SK-N-SH treated with all-trans-retinoic acid at 6 μM for 48 hours (cell line): Measurements from ENCODE around the gene CELF4.

Experiments used
- ATAC-seq: fragments of 200-7000 bp; cut with Tn5 transposase; 3 replicates; pipeline ENCODE4 v1.9.1; 2020; ENCODE audit warnings: mild to moderate bottlenecking, moderate library complexity
- BACH2 ChIP-seq: fragments of 250-450 bp; sonication (Bioruptor Pico); IDR thresholded peaks from 2 replicates; pipeline ENCODE4 v1.9.0; 2021; ENCODE audit warnings: mild to moderate bottlenecking, borderline replicate concordance
- CSDC2 ChIP-seq: fragments of 250-450 bp; sonication (Bioruptor Pico); IDR thresholded peaks from 2 replicates; pipeline ENCODE4 v1.5.0; 2020; ENCODE audit warnings: mild to moderate bottlenecking, moderate library complexity
- ESRRG ChIP-seq: fragments of 250-450 bp; sonication (Bioruptor Pico); IDR thresholded peaks from 2 replicates; pipeline ENCODE4 v1.6.1; 2021; ENCODE audit warnings: mild to moderate bottlenecking
- ISL1 ChIP-seq: fragments of 250-450 bp; sonication (Bioruptor Pico); IDR thresholded peaks from 2 replicates; pipeline ENCODE4 v2.1.2; 2022; ENCODE audit warnings: mild to moderate bottlenecking, moderate library complexity
- PATZ1 ChIP-seq: fragments of 250-450 bp; sonication (Bioruptor Pico); IDR thresholded peaks from 2 replicates; pipeline ENCODE4 v1.8.0; 2020; ENCODE audit warnings: mild to moderate bottlenecking, moderate library complexity, borderline replicate concordance
- PPARA ChIP-seq: fragments of 250-450 bp; sonication (Bioruptor Pico); IDR thresholded peaks from 2 replicates; pipeline ENCODE4 v1.5.0; 2020; ENCODE audit warnings: mild to moderate bottlenecking, borderline replicate concordance
- RARB ChIP-seq: fragments of 250-450 bp; sonication (Bioruptor Pico); IDR thresholded peaks from 2 replicates; pipeline ENCODE4 v1.8.0; 2021; ENCODE audit warnings: mild to moderate bottlenecking, moderate library complexity
- SNAI2 ChIP-seq: fragments of 250-450 bp; sonication (Bioruptor Pico); IDR thresholded peaks from 2 replicates; pipeline ENCODE4 v1.5.0; 2020; ENCODE audit warnings: mild to moderate bottlenecking, moderate library complexity
- TCF4 ChIP-seq: fragments of 250-450 bp; sonication (Bioruptor Pico); IDR thresholded peaks from 2 replicates; pipeline ENCODE4 v1.8.0; 2021; ENCODE audit warnings: mild to moderate bottlenecking, moderate library complexity, borderline replicate concordance
- TOX ChIP-seq: fragments of 250-450 bp; sonication (Bioruptor Pico); IDR thresholded peaks from 2 replicates; pipeline ENCODE4 v1.8.0; 2021; ENCODE audit warnings: mild to moderate bottlenecking, moderate library complexity, borderline replicate concordance
- ZC3H10 ChIP-seq: fragments of 250-450 bp; sonication (Bioruptor Pico); IDR thresholded peaks from 2 replicates; pipeline ENCODE4 v1.5.1; 2021; ENCODE audit warnings: mild to moderate bottlenecking, moderate library complexity
- ZFP3 ChIP-seq: fragments of 250-450 bp; sonication (Bioruptor Pico); IDR thresholded peaks from 2 replicates; pipeline ENCODE4 v1.5.0; 2020; ENCODE audit warnings: mild to moderate bottlenecking, moderate library complexity
- ZFP30 ChIP-seq: fragments of 450-650 bp; formaldehyde crosslinking; IDR thresholded peaks from 2 replicates; pipeline ENCODE4 v1.5.0; 2022; ENCODE audit warnings: mild to moderate bottlenecking, moderate library complexity
- ZNF565 ChIP-seq: fragments of 450-650 bp; formaldehyde crosslinking; conservative IDR thresholded peaks from 2 replicates; pipeline ENCODE4 v1.5.0; 2020; ENCODE audit warnings: low read depth, mild to moderate bottlenecking, moderate library complexity
- ZNF70 ChIP-seq: fragments of 450-650 bp; formaldehyde crosslinking; IDR thresholded peaks from 2 replicates; pipeline ENCODE4 v1.5.0; 2020; ENCODE audit warnings: mild to moderate bottlenecking, moderate library complexity
- ZNF8 ChIP-seq: fragments of 450-650 bp; formaldehyde crosslinking; IDR thresholded peaks from 2 replicates; pipeline ENCODE4 v1.5.0; 2020; ENCODE audit warnings: mild to moderate bottlenecking, moderate library complexity
- TF ChIP-seq, protein P1 (sequence below): fragments of 250-450 bp; sonication (Bioruptor Pico); IDR thresholded peaks from 2 replicates; pipeline ENCODE4 v1.5.1; 2020; ENCODE audit warnings: low read depth, mild to moderate bottlenecking, moderate library complexity
- TF ChIP-seq, protein P2 (sequence below): fragments of 250-450 bp; sonication (Bioruptor Pico); IDR thresholded peaks from 2 replicates; pipeline ENCODE4 v1.5.0; 2020; ENCODE audit warnings: mild to moderate bottlenecking, moderate library complexity

CELF4 gene

GRCh38 chr18:37533647-37534584 is 31.7 kb downstream of the CELF4 start:
- ATAC-seq: no peak
- TF ChIP-seq ZNF70 (CRISPR knock-in tag) (no peak), TCF4 (no peak), TOX (no peak), SNAI2 (CRISPR knock-in tag) (no peak), ZC3H10 (CRISPR knock-in tag) (no peak), CSDC2 (CRISPR knock-in tag) (no peak)
- TF ChIP-seq, protein P1, sequence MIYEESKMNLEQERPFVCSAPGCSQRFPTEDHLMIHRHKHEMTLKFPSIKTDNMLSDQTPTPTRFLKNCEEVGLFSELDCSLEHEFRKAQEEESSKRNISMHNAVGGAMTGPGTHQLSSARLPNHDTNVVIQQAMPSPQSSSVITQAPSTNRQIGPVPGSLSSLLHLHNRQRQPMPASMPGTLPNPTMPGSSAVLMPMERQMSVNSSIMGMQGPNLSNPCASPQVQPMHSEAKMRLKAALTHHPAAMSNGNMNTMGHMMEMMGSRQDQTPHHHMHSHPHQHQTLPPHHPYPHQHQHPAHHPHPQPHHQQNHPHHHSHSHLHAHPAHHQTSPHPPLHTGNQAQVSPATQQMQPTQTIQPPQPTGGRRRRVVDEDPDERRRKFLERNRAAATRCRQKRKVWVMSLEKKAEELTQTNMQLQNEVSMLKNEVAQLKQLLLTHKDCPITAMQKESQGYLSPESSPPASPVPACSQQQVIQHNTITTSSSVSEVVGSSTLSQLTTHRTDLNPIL: no peak

- TF ChIP-seq TCF4: no peak
- no peak for TF ChIP-seq ISL1 (CRISPR knock-in tag)
- no peak for TF ChIP-seq ZFP30
- TF ChIP-seq PPARA (CRISPR knock-in tag): no peak
- no peak for TF ChIP-seq PATZ1 (CRISPR knock-in tag)
- no peak for TF ChIP-seq ESRRG (CRISPR knock-in tag)
- TF ChIP-seq, protein P2, sequence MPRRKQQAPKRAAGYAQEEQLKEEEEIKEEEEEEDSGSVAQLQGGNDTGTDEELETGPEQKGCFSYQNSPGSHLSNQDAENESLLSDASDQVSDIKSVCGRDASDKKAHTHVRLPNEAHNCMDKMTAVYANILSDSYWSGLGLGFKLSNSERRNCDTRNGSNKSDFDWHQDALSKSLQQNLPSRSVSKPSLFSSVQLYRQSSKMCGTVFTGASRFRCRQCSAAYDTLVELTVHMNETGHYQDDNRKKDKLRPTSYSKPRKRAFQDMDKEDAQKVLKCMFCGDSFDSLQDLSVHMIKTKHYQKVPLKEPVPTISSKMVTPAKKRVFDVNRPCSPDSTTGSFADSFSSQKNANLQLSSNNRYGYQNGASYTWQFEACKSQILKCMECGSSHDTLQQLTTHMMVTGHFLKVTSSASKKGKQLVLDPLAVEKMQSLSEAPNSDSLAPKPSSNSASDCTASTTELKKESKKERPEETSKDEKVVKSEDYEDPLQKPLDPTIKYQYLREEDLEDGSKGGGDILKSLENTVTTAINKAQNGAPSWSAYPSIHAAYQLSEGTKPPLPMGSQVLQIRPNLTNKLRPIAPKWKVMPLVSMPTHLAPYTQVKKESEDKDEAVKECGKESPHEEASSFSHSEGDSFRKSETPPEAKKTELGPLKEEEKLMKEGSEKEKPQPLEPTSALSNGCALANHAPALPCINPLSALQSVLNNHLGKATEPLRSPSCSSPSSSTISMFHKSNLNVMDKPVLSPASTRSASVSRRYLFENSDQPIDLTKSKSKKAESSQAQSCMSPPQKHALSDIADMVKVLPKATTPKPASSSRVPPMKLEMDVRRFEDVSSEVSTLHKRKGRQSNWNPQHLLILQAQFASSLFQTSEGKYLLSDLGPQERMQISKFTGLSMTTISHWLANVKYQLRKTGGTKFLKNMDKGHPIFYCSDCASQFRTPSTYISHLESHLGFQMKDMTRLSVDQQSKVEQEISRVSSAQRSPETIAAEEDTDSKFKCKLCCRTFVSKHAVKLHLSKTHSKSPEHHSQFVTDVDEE: no peak
- no peak for ATAC-seq
Measured at GRCh38 chr18:37532917-37533316, 32.7 kb downstream of the CELF4 start.

DNA sequence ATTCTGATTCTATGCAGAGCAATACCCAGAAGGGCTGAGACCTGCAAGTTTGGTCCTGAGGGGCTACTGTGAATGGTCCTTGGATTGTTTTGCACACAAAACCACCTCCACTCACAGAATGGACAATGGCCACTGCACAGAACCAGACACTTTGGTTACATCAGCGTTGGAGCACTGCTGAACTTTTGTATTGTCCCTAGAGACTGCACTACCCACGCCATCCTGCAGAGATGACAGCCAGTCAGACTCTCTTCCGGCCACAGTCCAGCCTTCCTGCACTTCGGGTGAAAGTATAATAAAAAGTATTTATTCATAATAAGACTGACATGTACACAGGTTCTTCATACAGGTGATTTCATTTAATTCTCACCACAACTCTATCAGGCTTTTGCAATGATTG is 35.7 kb downstream of the CELF4 start:
- TF ChIP-seq ZFP3 (CRISPR knock-in tag) (no peak), ISL1 (CRISPR knock-in tag) (no peak), ZNF565 (CRISPR knock-in tag) (no peak)
- TF ChIP-seq, all 23 proteins: peak for 0
- ATAC-seq: no peak

- no peak for ATAC-seq
- TF ChIP-seq ZFP30: no peak
- no peak for TF ChIP-seq RARB (CRISPR knock-in tag)
- TF ChIP-seq BACH2 (CRISPR knock-in tag): no peak
- no peak for TF ChIP-seq ESRRG (CRISPR knock-in tag)
- TF ChIP-seq PATZ1 (CRISPR knock-in tag): no peak
- TF ChIP-seq TCF4: no peak
Measured at GRCh38 chr18:37529296-37529695, 36.3 kb downstream of the CELF4 start.

DNA sequence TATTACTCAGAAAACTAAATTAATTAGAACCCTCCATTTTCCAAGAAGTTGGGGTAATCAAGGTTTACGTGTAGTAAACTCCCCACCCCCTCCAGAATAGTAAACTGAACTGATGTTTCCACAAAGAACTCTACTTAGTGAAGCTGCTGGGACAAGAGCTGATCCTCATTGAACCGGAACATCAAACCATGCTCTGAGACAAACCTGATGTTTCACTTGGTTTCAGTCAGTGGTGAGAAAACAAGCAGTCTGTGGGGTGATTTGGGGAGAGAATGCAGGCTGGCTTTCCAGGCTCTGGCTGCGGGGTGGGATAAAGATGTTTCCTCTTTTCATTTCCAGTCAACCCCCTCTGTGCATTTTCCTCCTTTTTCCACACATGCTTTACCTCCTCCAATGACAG is 38.2 kb downstream of the CELF4 start:
- ATAC-seq: no peak
- TF ChIP-seq ZNF8 (CRISPR knock-in tag): no peak
- TF ChIP-seq, protein P1: no peak
